HG02973 (cell line): Measurements from ENCODE around the gene PDLIM5.
"Not testable (repeated sequence)": the region's sequence is repeated elsewhere in the genome, so short reads cannot be mapped to it uniquely, and the experiment has no call there.

Source experiments
- ATAC-seq: cut with Tn5 transposase; IDR thresholded peaks from one replicate; pipeline ENCODE4 v1.9.1; 2021; ENCODE audit warnings: moderate library complexity; ENCODE audit not compliant: unreplicated experiment

Gene PDLIM5

DNA sequence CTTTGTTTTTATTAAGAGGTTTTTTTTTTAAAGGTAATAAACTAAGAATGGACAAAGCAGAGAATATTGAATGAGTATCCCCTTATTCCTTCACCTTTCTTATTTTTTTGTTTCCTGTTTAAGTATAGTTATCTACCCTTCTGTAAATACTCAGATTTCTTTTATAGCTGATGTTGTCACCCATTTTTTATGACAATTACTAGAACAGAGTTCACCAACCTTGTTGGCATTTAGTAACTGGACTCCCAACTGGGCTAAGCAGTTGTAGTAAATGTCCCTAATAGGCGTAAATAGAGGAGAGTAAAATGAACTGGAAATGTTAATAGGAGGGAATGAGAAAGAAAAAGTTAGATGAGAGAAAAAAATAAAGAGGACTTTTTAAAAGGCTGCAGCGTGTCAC, 9.8 kb downstream of the PDLIM5 start:
- ATAC-seq: no peak

DNA sequence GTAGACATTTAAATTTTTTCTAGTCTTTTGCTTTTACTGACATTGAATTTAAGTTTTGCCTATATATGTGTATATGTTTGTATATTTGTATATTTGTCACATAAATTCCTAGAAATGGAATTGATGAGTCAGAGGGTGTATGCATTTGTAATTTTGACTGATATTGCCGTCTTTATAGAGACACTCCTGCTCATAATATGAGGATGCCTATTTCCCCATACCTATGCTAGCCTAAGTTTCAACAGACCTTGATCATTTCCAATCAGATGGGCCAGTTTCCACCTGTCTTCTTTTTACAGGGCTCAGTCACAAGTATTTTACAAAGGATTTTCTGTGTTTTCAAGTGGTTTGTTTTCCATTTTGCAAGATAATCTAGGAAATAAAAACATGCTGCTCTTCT, 10.8 kb downstream of the PDLIM5 start:
- no peak for ATAC-seq

DNA sequence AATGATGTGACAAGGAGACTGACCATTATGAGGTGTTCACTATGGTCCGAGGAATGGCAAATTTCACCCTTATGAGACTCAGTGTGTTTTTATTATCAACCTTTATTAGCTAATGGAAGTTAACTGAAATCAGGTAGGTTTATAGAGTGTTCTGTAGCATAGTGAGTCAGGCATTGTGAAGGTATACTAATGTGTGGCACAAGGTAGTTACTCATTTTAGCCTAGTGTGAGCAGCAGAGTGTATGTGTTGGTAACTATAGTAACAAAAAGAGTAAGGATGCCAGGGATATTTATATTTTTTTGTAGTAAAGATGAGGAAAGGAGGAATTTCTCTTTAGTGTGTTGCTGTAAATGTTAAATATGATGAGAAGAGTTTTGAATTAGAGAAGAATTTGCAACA, 12.0 kb downstream of the PDLIM5 start:
- no peak for ATAC-seq

DNA sequence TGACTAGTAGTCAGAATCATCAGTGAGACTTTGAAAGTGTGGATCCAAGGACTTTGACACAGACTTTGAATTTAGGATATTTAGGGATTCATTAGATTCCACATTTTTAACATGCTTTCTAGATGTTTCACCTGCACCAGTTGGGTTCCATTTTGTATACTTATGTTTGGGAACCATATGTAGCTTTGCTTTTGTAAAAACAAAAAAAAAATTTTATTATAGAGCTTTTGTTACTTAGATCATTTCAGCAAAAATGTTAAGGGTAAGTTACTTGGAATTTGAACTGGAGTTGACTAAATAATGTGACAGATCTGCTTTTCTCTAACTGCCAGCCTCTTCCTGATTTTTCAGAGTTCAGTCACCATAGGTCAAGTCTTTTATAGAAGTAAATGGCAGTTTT, 14.6 kb downstream of the PDLIM5 start:
- no peak for ATAC-seq

DNA sequence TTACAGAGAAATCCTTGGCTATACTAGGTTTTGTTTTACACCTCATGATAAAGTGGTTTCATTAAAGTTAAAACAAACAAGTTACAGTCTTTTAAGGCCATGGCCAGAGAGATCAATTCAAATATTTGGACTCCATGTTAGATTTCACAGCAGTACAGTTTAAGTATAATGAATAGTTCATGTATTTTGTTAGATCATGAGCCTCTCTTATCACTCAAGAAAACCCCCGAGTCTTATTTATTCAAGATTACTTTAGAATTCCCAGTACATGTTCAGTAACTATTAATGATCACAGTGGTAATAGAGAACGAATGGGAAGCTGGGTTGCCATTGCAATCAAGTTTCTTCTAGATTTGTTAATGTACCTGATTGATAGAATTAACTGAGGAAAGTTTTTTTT, 15.2 kb downstream of the PDLIM5 start:
- ATAC-seq: no peak

DNA sequence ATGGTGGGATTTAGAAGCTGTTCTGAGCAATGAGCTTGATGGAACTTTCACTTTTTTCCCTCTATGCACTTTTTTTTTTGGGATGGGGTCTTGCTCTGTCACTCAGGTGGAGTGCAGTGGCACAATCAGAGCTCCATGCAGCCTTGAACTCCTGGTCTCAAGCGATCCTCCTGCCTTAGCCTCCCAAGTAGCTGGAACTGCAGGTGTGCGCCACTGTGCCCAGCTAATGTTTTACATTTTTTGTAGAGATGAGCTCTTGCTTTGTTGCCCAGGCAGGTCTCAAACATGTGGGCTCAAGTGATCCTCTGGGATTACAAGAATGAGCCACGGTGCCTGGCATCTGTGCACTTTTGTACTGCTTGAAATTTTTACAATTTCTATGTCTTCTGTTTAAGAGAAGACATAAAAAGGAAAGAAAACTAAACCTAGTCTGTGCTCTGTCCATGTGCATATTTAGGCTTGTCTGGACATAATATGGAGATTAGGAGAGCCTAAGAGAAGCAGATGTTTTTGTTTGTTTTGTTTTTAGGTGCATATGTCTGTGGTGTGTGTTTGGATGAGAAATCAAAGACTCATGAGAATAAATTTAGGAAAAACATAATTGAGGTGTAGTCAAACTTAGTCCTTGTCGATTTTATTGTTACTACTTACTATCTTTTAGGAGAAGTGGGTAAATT, 16.5 kb downstream of the PDLIM5 start:
- no peak for ATAC-seq

DNA sequence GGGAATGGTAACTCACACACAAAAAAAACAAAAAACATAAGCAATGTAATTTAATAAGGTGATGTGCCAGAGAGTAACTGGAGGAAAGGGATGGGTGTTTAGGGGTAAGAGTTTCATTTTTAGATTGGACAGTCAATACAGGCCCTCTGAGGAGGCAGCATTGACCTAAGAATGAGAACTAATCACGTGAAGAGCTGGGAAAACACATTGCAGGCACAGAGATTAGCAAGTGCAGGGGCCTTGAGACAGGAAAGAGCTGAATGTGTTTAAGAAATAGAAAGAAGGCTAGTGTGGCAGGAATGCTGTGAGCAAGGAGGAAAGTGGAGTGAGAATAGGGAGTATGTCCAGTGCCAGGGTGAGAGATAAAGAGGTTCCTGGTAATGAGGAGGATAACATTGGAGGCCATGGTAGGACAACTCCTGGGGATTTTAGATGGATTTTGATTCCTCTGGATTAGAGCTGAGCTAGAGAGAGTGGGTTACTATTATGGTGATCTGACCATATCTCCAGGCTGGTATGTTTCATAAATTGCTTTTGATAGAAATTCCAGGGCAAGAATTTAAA, 17.6 kb downstream of the PDLIM5 start:
- no peak for ATAC-seq

DNA sequence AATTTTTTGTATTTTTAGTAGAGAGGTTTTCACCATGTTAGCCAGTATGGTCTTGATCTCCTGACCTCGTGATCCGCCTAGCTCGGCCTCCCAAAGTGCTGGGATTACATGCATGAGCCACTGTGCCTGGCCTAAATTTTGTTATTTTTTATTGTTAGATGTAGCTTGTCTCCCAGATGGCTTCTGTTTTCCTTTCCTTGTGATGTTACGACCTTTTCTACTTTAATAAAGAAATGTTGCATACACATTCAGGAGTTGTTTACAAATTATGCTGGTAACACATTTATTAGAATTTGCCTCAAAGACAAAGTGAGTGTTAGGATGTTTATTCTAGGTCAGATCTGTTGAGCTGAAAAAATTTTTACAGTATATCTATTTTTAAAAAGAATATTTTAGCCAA, 18.4 kb downstream of the PDLIM5 start:
- no peak for ATAC-seq

DNA sequence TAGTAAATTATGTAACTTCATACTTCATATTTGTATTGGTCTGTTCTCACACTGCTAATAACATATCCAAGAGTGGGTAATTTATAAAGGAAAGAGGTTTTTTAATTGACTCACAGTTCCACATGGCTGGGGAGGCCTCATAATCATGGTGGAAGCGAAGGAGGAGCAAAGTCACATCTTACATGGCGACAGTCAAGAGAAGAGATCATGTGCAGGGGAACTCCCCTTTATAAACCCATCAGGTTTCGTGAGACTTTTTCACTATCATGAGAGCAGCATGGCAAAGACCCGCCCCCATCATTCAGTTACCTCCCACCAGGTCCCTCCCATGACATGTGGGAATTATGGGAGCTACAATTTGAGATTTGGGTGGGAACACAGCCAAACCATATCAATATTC, 19.0 kb downstream of the PDLIM5 start:
- not testable (repeated sequence) for ATAC-seq

DNA sequence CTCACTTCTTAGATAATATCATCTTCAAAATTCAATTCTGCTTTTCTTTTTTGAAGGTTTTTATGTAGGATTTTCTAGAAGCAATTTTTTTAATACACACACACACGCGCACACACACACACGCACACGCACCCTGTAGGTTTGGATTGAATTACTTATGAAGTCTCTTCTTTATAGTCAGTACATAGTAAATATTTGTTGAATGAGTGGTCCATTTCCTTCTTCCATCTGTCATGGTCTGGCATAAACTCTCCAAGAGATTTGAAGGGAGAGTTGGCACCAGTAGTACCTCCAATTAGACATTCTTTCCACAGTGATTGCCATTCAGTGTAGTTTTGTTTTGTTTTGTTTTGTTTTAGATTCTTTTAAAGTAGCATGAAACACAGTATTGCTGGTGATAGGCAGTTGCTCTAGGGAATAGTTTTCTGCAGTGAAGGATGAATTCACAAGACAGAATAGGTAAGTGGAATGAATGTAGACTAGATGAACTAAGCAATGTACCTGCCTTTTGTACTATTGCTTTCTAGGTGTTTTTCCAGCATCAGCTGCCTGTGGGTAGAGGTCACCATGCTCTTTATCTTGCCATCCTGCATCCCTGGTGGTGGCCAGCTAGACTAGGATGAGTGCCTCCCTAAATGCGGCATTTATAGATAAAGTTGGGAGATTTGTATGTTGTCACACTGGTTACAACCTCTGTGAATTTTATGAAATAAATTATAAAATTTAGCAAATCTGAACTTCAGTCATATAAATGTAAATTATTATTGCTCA, 20.5 kb downstream of the PDLIM5 start:
- ATAC-seq: no peak

DNA sequence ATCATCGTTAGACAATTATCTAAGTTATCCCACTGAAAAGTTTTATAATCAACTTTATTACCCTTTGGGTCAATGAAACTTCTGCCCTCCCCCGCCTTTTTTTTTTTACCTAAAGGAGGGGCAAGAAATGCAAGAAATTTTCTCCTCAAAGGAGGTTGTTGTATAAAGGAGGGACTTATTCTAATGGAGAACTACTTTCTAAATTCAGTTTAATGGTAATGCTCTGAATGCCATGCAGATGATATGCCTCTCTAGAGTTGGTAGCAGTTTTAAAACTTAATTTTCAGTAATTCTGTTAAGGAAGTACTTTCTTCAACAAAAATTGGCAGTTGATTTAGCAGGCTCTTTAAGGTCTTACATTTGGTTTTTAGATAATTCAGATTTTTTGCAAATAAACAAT, 23.3 kb downstream of the PDLIM5 start:
- no peak for ATAC-seq

DNA sequence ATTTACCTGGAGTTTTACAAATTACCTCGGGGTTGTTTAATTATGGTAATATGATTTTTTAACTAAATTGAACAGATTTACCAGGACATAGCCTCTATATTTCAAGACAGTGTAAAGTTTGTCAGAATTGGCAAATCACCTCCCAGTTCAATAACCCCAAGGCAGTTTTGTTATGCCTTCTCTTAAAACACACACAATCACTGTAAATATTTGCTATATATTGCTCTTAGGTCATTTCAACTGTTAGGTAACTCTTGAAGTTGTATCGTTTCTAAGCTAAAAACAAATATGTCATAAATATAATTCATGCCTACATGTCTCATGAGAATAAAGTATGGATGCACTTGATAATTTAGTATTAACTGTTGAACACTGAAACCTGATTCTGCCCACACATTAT, 24.1 kb downstream of the PDLIM5 start:
- no peak for ATAC-seq

DNA sequence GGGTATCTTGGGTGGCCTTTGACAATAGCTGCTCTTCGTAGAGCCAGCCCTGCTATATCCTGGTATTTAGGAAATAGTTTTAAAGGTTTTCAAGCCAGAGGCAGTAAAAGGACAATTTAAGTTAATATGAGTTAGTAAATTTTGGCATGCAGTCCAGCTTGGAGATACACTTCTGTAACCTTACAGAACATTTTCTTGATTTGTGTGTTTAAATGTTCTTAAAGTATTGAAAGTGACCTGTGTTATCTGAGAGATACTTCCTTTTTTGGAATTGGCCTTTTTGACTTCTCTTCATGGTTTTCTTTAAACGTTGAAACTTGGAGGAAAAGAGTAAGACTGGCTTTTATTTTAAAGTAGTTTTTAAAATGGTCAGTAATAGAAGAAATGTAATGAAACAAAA, 25.5 kb downstream of the PDLIM5 start:
- no peak for ATAC-seq

DNA sequence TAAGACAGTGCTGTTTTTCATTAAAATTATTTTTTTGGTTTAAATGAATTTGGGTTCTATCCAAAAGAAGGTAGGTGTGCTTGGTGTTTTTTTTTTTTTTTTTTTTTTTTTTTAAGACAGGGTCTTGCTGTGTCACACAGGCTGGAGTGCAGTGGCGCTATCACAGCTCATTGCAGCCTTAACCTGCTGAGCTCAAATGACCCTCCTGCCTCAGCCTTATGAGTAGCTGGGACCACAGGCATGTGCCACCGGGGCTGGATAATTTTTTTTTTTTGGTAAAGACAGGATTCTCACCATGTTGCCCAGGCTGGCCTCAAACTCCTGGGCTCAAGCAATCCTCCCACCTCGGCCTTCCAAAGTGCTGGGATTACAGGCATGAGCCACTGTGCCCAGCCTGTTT, 27.1 kb downstream of the PDLIM5 start:
- not testable (repeated sequence) for ATAC-seq

DNA sequence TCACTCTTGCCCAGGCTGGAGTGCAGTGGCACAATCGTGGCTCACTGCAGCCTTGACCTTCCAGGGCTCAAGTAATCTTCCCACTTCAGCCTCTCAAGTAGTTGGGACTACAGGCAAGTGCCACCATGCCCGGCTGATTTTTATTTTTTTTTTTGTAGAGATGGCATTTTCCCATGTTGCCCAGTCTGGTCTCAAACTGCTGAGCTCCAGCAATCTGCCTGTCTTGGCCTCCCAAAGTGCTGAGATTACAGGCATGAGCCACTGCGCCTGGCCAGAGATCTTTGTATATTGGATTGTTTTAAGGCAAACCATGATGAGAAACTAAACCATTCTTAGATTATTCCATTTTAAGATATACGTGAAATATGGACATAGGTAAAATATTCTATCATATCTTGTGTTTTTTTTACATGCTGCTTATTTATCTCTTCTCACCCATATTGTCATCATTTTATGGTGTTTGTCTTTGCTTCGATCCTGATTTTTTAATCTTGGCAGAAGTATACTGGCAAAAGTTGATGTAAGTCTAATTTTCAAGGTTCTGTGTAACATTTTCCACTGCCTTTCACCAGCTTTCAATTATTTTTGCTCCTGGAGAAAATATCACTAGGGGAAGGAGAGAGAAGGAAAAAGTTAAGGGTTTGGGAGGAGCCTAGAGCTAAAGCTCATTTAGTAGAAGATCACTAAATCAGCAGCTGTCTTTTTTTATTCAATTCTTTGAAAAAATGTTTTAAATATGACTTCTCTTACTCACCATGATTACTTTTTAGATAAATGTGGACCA, 27.8 kb downstream of the PDLIM5 start:
- ATAC-seq: no peak

DNA sequence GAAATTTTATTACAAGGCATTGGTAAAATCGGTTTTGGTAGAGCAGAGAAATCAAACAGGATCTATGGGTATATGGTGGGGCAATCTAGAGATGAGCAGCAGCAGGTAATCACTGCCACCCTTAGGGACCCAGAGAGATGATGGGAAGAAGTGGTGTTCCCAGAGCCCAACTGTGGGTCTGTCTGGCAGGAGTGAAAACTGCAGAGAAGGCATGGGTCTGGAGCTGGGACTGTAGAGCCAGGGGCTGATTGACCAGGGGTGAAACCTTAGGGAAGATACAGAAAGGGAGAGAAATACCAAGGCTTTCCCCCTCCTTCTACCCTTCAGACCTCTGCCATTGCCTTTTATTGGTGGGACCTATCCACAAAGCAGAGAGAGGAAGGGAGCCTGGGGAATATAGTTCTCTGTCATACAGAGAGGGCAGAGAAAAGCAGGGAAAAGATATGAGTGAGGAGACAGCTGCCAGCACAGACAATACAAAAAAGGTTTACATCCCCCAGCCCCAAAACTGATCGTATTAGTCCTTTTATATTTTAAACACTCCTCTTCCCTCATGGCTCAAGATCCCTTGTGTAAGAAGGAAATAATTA, 28.7 kb downstream of the PDLIM5 start:
- ATAC-seq: no peak

DNA sequence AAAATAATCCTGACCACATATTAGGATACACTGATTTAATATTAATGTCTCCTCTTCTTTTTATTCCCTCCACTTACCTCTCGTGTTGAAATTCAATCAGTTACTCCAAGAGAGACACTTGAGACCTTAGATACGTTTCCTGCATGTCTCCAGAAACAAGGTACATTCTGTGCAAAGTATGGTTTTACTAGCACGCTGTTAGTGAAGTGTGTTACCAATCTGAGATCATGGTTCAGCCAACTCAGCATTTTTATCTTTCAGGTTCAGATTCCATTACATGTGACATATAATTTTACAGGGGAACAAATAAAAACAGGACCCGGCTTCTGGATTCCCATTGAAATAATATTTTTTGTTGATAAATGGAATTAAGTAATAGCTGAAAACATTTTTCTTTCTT, 32.2 kb downstream of the PDLIM5 start:
- ATAC-seq: no peak

DNA sequence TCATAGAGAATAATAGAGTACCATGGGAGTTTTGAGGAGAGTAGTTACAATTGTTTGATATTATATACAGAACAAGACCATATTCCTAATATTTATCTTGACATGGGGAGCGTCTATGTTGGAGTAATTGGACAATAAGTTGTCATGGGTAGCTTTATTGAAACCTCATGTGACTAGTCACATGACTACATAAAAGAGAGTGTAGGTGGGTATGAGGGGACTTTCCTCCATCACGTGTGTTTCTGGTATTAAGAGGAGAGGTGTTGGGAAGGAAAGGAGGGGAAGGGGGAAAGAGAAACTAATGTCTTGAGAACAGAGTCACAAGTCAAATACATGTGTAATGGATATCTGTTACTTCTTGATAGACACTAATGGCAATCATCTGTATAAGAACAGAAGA, 33.1 kb downstream of the PDLIM5 start:
- no peak for ATAC-seq

DNA sequence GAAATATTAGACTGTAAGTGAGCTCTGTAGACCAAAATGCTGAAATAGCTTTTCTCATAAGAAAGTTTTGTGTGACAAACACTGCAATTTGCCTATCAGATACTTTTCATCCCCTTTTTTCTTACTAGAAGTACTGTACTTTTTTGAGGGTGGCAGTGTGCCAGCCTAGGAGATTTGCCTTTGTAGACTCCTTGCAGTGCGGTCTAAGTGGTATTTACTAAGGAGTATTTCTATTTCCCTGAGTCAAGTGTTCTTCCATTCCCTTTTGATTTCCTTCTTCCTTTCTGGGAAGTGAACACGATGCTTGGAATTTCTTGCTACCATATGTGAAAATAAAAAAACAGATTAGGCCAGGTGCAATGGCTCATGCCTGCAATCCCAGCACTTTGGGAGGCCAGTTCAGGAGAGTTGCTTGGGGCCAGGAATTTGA, 34.6 kb downstream of the PDLIM5 start:
- ATAC-seq: no peak

DNA sequence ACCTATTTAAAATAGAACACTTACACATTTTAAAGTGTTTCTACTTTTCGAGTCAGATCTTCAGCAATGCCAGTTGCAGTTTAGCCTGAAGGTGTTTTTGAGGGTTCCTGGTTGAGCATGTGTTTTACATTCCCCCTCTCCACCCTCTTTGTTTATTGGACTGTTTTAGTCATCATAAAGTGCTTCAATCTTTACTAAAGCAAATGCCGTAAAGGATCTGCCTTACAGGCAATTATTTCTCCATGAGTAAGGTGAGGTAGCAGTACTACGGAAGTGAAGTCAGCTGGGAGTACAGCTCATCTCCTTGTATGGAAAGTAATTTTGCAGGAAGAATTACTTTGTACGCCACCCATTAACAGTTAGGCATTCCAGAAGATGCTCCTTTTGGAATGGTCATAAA, 36.9 kb downstream of the PDLIM5 start:
- no peak for ATAC-seq

DNA sequence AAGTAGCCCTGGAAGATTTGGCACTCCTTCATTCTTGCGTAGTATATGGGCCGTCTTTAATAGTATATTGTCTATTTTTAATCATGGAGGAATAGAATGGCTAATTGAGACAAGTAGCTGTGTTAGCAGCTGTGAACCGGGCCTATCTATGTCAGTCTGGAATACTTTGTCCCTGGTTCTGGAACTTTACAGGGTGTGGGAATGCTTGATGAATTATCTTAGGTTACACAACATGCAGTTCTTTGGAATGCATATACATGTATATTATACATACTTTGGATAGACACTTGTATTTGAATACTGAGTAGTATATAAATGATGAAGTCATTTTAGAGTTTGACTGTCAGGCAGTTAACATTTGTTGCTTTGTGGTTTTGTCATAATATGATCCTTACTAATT, 37.4 kb downstream of the PDLIM5 start:
- no peak for ATAC-seq
